Measurements from ENCODE around the gene DARS1. TPM values are rescaled to one million over a fixed set of nuclear protein-coding genes. Genes with fewer than 3 reads are reported as not detected.

Gene DARS1
- total RNA-seq, 2 experiments from 2014 or later: 90.8 to 90.9 TPM

- Mint-ChIP-seq H3K9me3 (peaks cover 9% of the 10 kb centered on the region), H3K27me3 (no peaks in the 10 kb centered on the region), H3K36me3 (ENCODE audit: low read depth) (peaks cover 63% of the 10 kb centered on the region), H3K27ac (peak overlapping the region; percentile 73), H3K4me3 (peak overlapping the region; percentile 32), H3K4me1 (peaks cover 37% of the 10 kb centered on the region)
- POLR2A ChIA-PET: interaction anchor here (1.0 kb wide), 1 partner anchor 37 kb away, joined by 18 read pairs; the partner anchor contains the start of gene DARS1
- DNase-seq: no peak
- CTCF ChIA-PET: interaction anchor here (0.7 to 1.4 kb wide), 3 partner anchors 99 to 181 kb away, joined by 3 to 5 read pairs (median 3); no protein-coding TSS in a partner anchor
Observed at GRCh38 chr2:135948141-135948540, 37.3 kb downstream of the DARS1 start.

GRCh38 chr2:135947483-135947882 is 37.9 kb downstream of the DARS1 start:
- Mint-ChIP-seq H3K4me3 (no peak overlapping the region), H3K27ac (no peak overlapping the region), H3K4me1 (peaks cover 36% of the 10 kb centered on the region), H3K9me3 (peaks cover 5% of the 10 kb centered on the region), H3K36me3 (ENCODE audit: low read depth) (peaks cover 62% of the 10 kb centered on the region), H3K27me3 (no peaks in the 10 kb centered on the region)
- POLR2A ChIA-PET: no interaction called here
- DNase-seq: no peak
- CTCF ChIA-PET: interaction anchor here (0.6 to 1.4 kb wide), 7 partner anchors 99 to 450 kb away, joined by 3 to 5 read pairs (median 3); no protein-coding TSS in a partner anchor

- Mint-ChIP-seq H3K9me3 (peaks cover 2% of the 10 kb centered on the region), H3K4me3 (no peak overlapping the region), H3K4me1 (peaks cover 32% of the 10 kb centered on the region), H3K36me3 (ENCODE audit: low read depth) (peaks cover 60% of the 10 kb centered on the region), H3K27ac (no peak overlapping the region), H3K27me3 (no peaks in the 10 kb centered on the region)
- ChIA-PET POLR2A (no interaction called here), CTCF (interaction anchor here (0.6 to 0.7 kb wide), 3 partner anchors 16 to 729 kb away, joined by 3 to 4 read pairs (median 3); no protein-coding TSS in a partner anchor)
- no peak for DNase-seq
Observed at GRCh38 chr2:135945526-135945925, 39.9 kb downstream of the DARS1 start.

- H3K9me3 Mint-ChIP-seq: peaks cover 6% of the 10 kb centered on the region
- no peak overlapping the region for H3K4me3 Mint-ChIP-seq
- ChIA-PET CTCF (interaction anchor here (0.6 to 1.0 kb wide), 2 partner anchors 19 to 27 kb away, joined by 3 to 4 read pairs; no protein-coding TSS in a partner anchor), POLR2A (no interaction called here)
- no peak for DNase-seq
- peaks cover 32% of the 10 kb centered on the region for H3K4me1 Mint-ChIP-seq
- H3K27ac Mint-ChIP-seq: no peak overlapping the region
- no peaks in the 10 kb centered on the region for H3K27me3 Mint-ChIP-seq
- peaks cover 64% of the 10 kb centered on the region for H3K36me3 Mint-ChIP-seq (ENCODE audit: low read depth)
Observed at GRCh38 chr2:135944625-135945024, 40.8 kb downstream of the DARS1 start.

- H3K4me3 Mint-ChIP-seq: no peak overlapping the region
- ChIA-PET CTCF (interaction anchor here (0.8 to 1.0 kb wide), 4 partner anchors 18 to 441 kb away, joined by 3 read pairs; no protein-coding TSS in a partner anchor), POLR2A (interaction anchor here (0.6 kb wide), 1 partner anchor 9 kb away, joined by 3 read pairs; no protein-coding TSS in a partner anchor)
- no peaks in the 10 kb centered on the region for H3K27me3 Mint-ChIP-seq
- peaks cover 10% of the 10 kb centered on the region for H3K9me3 Mint-ChIP-seq
- peaks cover 26% of the 10 kb centered on the region for H3K4me1 Mint-ChIP-seq
- H3K27ac Mint-ChIP-seq: no peak overlapping the region
- peaks cover 72% of the 10 kb centered on the region for H3K36me3 Mint-ChIP-seq (ENCODE audit: low read depth)
- no peak for DNase-seq
Observed at GRCh38 chr2:135942936-135943688, 42.3 kb downstream of the DARS1 start.

- ChIA-PET CTCF (interaction anchor here (1.4 kb wide), 1 partner anchor 448 kb away, joined by 3 read pairs; no protein-coding TSS in a partner anchor), POLR2A (no interaction called here)
- no peak for DNase-seq
Observed at GRCh38 chr2:135936524-135936923, 48.9 kb downstream of the DARS1 start.

GRCh38 chr2:135935914-135936313 is 49.5 kb downstream of the DARS1 start:
- Mint-ChIP-seq H3K4me1 (peaks cover 47% of the 10 kb centered on the region), H3K36me3 (ENCODE audit: low read depth) (peaks cover 66% of the 10 kb centered on the region), H3K9me3 (peaks cover 9% of the 10 kb centered on the region), H3K27ac (no peak overlapping the region), H3K27me3 (no peaks in the 10 kb centered on the region), H3K4me3 (no peak overlapping the region)
- ChIA-PET POLR2A (no interaction called here), CTCF (interaction anchor here (1.4 kb wide), 1 partner anchor 448 kb away, joined by 3 read pairs; no protein-coding TSS in a partner anchor)
- DNase-seq: no peak

More at GRCh38 chr2:135936524-135936923, 48.9 kb downstream of the DARS1 start:
- Mint-ChIP-seq H3K27me3 (no peaks in the 10 kb centered on the region), H3K27ac (no peak overlapping the region), H3K36me3 (ENCODE audit: low read depth) (peaks cover 62% of the 10 kb centered on the region), H3K4me3 (no peak overlapping the region), H3K9me3 (peaks cover 9% of the 10 kb centered on the region), H3K4me1 (peaks cover 45% of the 10 kb centered on the region)

- Mint-ChIP-seq H3K9me3 (no peaks in the 10 kb centered on the region), H3K4me3 (no peak overlapping the region), H3K27me3 (no peaks in the 10 kb centered on the region), H3K36me3 (ENCODE audit: low read depth) (peaks cover 55% of the 10 kb centered on the region), H3K27ac (peak overlapping the region; percentile 79), H3K4me1 (peaks cover 32% of the 10 kb centered on the region)
- DNase-seq: no peak
- POLR2A ChIA-PET: interaction anchor here (0.7 kb wide), 1 partner anchor 17 kb away, joined by 5 read pairs; no protein-coding TSS in a partner anchor
- CTCF ChIA-PET: interaction anchor here (1.0 to 2.0 kb wide), 2 partner anchors 18 to 51 kb away, joined by 3 to 8 read pairs; no protein-coding TSS in a partner anchor
Observed at GRCh38 chr2:135931776-135932443, 53.5 kb downstream of the DARS1 start.

- POLR2A ChIA-PET: no interaction called here
- Mint-ChIP-seq H3K27ac (no peak overlapping the region), H3K36me3 (ENCODE audit: low read depth) (peaks cover 41% of the 10 kb centered on the region), H3K4me1 (peaks cover 10% of the 10 kb centered on the region), H3K9me3 (no peaks in the 10 kb centered on the region), H3K27me3 (no peaks in the 10 kb centered on the region), H3K4me3 (no peak overlapping the region)
- DNase-seq: no peak
- CTCF ChIA-PET: no interaction called here
Observed at GRCh38 chr2:135926605-135927004, 58.8 kb downstream of the DARS1 start.

- ChIA-PET CTCF (interaction anchor here (1.1 kb wide), 2 partner anchors 18 to 127 kb away, joined by 3 read pairs; no protein-coding TSS in a partner anchor), POLR2A (interaction anchor here (0.7 kb wide), 1 partner anchor 51 kb away, joined by 3 read pairs; no protein-coding TSS in a partner anchor)
- no peak for DNase-seq
- Mint-ChIP-seq H3K36me3 (ENCODE audit: low read depth) (peaks cover 36% of the 10 kb centered on the region), H3K27me3 (no peaks in the 10 kb centered on the region), H3K4me3 (no peak overlapping the region), H3K9me3 (no peaks in the 10 kb centered on the region), H3K27ac (no peak overlapping the region), H3K4me1 (peaks cover 4% of the 10 kb centered on the region)
Observed at GRCh38 chr2:135925571-135925970, 59.9 kb downstream of the DARS1 start.

- Mint-ChIP-seq H3K4me3 (no peak overlapping the region), H3K9me3 (no peaks in the 10 kb centered on the region), H3K36me3 (ENCODE audit: low read depth) (peaks cover 26% of the 10 kb centered on the region), H3K27ac (no peak overlapping the region), H3K27me3 (no peaks in the 10 kb centered on the region), H3K4me1 (peaks cover 13% of the 10 kb centered on the region)
- ChIA-PET POLR2A (no interaction called here), CTCF (interaction anchor here (2.4 kb wide), 1 partner anchor 468 kb away, joined by 10 read pairs; no protein-coding TSS in a partner anchor)
- peak; percentile 47 for DNase-seq
Observed at GRCh38 chr2:135916207-135916606, 69.2 kb downstream of the DARS1 start.

GRCh38 chr2:135914485-135914884 is 70.9 kb downstream of the DARS1 start:
- H3K4me1 Mint-ChIP-seq: peaks cover 14% of the 10 kb centered on the region
- no peak overlapping the region for H3K4me3 Mint-ChIP-seq
- H3K27ac Mint-ChIP-seq: no peak overlapping the region
- DNase-seq: no peak
- H3K36me3 Mint-ChIP-seq (ENCODE audit: low read depth): peaks cover 34% of the 10 kb centered on the region
- ChIA-PET CTCF (interaction anchor here (0.5 to 2.6 kb wide), 23 partner anchors 8 to 872 kb away, joined by 3 to 50 read pairs (median 4); partner anchors contain the start of gene MCM6), POLR2A (interaction anchor here (1.2 to 1.6 kb wide), 2 partner anchors 142 to 468 kb away, joined by 3 to 6 read pairs; no protein-coding TSS in a partner anchor)
- no peaks in the 10 kb centered on the region for H3K27me3 Mint-ChIP-seq
- no peaks in the 10 kb centered on the region for H3K9me3 Mint-ChIP-seq

Measured in activated CD4-positive, alpha-beta T cell treated with anti-CD3 and anti-CD28 coated beads, Interleukin-2, amount 10 ng/mL, durations not matched to agents 7 days and 5 days (primary cell).